ENCODE measurements around the gene MTA1.

- TF ChIP-seq CTCF (IDR thresholded peaks at IDR 0.05) (no peak), POLR2A (IDR thresholded peaks at IDR 0.05) (no peak)
These were observed 39.7 kb upstream of the MTA1 start for GRCh38 chr14:105379946-105380345.

Measured in adrenal gland (tissue), 5 donors.